Measurements from ENCODE around the gene CLCN2. TPM values are rescaled to one million over a fixed set of nuclear protein-coding genes. Genes with fewer than 3 reads are reported as not detected.

The CLCN2 gene
- total RNA-seq, 4 donors from 2014 or later = 0.77 to 20.8 (median 7.3) TPM

GRCh38 chr3:184316792-184317191 lies 44.6 kb downstream of the CLCN2 start:
- intact Hi-C loops (cut with DNase I; ENCODE audit: low total_unique reads) = loop anchor here (10.0 kb wide), 1 partner anchor 132 kb away; the partner anchor contains the start of gene ABCF3
- Histone ChIP-seq H3K9me3 (no peaks in the 10 kb centered on the region), H3K27ac (peak overlapping the region; percentile 94 to 97), H3K36me3 (no peaks in the 10 kb centered on the region), H3K4me3 (no peak overlapping the region), H3K27me3 (no peaks in the 10 kb centered on the region), H3K4me1 (peaks cover 0 to 21% of the 10 kb centered on the region in 2 donors)
- TF ChIP-seq CTCF (IDR thresholded peaks at IDR 0.05) (no peak), POLR2A (IDR thresholded peaks at IDR 0.05) (no peak)
- DNase-seq = no peak

GRCh38 chr3:184315871-184316661 lies 45.3 kb downstream of the CLCN2 start:
- TF ChIP-seq CTCF (IDR thresholded peaks at IDR 0.05) = no peak
- peaks cover 0 to 21% of the 10 kb centered on the region in 2 donors for H3K4me1 ChIP-seq
- peak overlapping the region; percentile 94 to 97 for H3K27ac ChIP-seq
- H3K27me3 ChIP-seq = no peaks in the 10 kb centered on the region
- DNase-seq = no peak
- intact Hi-C loops (cut with DNase I; ENCODE audit: low total_unique reads) = loop anchor here (10.0 kb wide), 1 partner anchor 131 kb away; the partner anchor contains the start of gene ABCF3
- peak overlapping the region; percentile 59 to 86 for H3K4me3 ChIP-seq
- no peaks in the 10 kb centered on the region for H3K36me3 ChIP-seq
- H3K9me3 ChIP-seq = no peaks in the 10 kb centered on the region

- Histone ChIP-seq H3K9me3 (no peaks in the 10 kb centered on the region), H3K36me3 (no peaks in the 10 kb centered on the region), H3K4me1 (peaks cover 0 to 21% of the 10 kb centered on the region in 2 donors), H3K27ac (peak overlapping the region; percentile 94 to 97), H3K27me3 (no peaks in the 10 kb centered on the region), H3K4me3 (peak overlapping the region; percentile 59 to 86)
- TF ChIP-seq POLR2A (IDR thresholded peaks at IDR 0.05) (no peak), CTCF (IDR thresholded peaks at IDR 0.05) (no peak)
- DNase-seq = no peak
- intact Hi-C loops (cut with DNase I; ENCODE audit: low total_unique reads) = loop anchor here (10.0 kb wide), 1 partner anchor 131 kb away; the partner anchor contains the start of gene ABCF3
Observed at GRCh38 chr3:184315543-184315867, 45.9 kb downstream of the CLCN2 start.

GRCh38 chr3:184314700-184315542 lies 46.5 kb downstream of the CLCN2 start:
- peak overlapping the region; percentile 59 to 86 for H3K4me3 ChIP-seq
- TF ChIP-seq POLR2A (IDR thresholded peaks at IDR 0.05) = peak in 1 of 2 donors; percentile 50
- TF ChIP-seq CTCF (IDR thresholded peaks at IDR 0.05) = no peak
- intact Hi-C loops (cut with DNase I; ENCODE audit: low total_unique reads) = loop anchor here (10.0 kb wide), 1 partner anchor 130 kb away; the partner anchor contains the start of gene ABCF3
- H3K36me3 ChIP-seq = no peaks in the 10 kb centered on the region
- H3K4me1 ChIP-seq = peaks cover 0 to 21% of the 10 kb centered on the region in 2 donors
- H3K9me3 ChIP-seq = no peaks in the 10 kb centered on the region
- DNase-seq = peak; percentile 81 to 87
- H3K27ac ChIP-seq = peak overlapping the region; percentile 94 to 97
- no peaks in the 10 kb centered on the region for H3K27me3 ChIP-seq
